SK-N-SH (cell line): ENCODE results near the gene TXNRD2. TPM values are rescaled to one million over a fixed set of nuclear protein-coding genes. Genes with fewer than 3 reads are reported as not detected.

Experiments
- CTCF ChIA-PET: fragments of 300-600, 350-600 bp; formaldehyde crosslinking; extraction: SDS; loops from one replicate; lab custom pipeline; 2021; lab: Yijun Ruan, JAX
- POLR2A ChIA-PET: fragments of 350-600 bp; sonication (Branson Sonifier 250); formaldehyde crosslinking; extraction: SDS; loops from one replicate; lab custom pipeline; 2020; ENCODE audit warnings: antibody characterized with exemption, inconsistent platforms; lab: Yijun Ruan, JAX
- DNase-seq: peaks from one replicate; pipeline ENCODE4 v3.0.0; 2012
- H2AFZ ChIP-seq: fragments of 200-600 bp; sonication (generic); 2 replicates; pipeline ENCODE4 v1.8.1; 2016; ENCODE audit warnings: antibody characterized with exemption, mild to moderate bottlenecking, low read depth
- H3F3A ChIP-seq: fragments of 200-600 bp; sonication (generic); replicated peaks from 2 replicates; pipeline ENCODE3; 2016; ENCODE audit warnings: antibody characterized with exemption, mild to moderate bottlenecking; ENCODE audit not compliant: insufficient read depth
- H3K27ac ChIP-seq, 2 experiments: fragments of 200-500 bp in 1 of 2; fragments of 200-600 bp in 1 of 2; sonication (Bioruptor generic) in 1 of 2; sonication (generic), shearing (Covaris generic) in 1 of 2; 2 replicates each; pipeline versions ENCODE4 v1.5.1 to v1.6.1; 2014 to 2016; ENCODE audit warnings: low read depth in 2 of 2, inconsistent platforms in 1 of 2, low read length in 1 of 2, mild to moderate bottlenecking in 1 of 2, mixed read lengths in 1 of 2
- H3K27me3 ChIP-seq: fragments of 200-600 bp; sonication (generic), shearing (Covaris generic); 2 replicates; pipeline ENCODE4 v1.6.1; 2016; ENCODE audit warnings: mixed run types; ENCODE audit not compliant: insufficient read depth
- H3K36me3 ChIP-seq, 2 experiments: fragments of 200-500 bp in 1 of 2; fragments of 200-600 bp in 1 of 2; sonication (Bioruptor generic) in 1 of 2; sonication (generic) in 1 of 2; replicated peaks in 1 of 2; 2 replicates each; pipeline versions ENCODE3 to v1.5.1; 2014 to 2016; ENCODE audit warnings: low read length in 1 of 2, mild to moderate bottlenecking in 1 of 2; ENCODE audit not compliant: insufficient read depth in 2 of 2, control insufficient read depth in 1 of 2
- H3K4me1 ChIP-seq, 2 experiments: fragments of 200-500 bp in 1 of 2; fragments of 200-600 bp in 1 of 2; sonication (Bioruptor generic) in 1 of 2; sonication (generic), shearing (Covaris generic) in 1 of 2; 2 replicates each; pipeline versions ENCODE4 v1.5.1 to v1.6.1; 2014 to 2016; ENCODE audit warnings: low read depth in 1 of 2, low read length in 1 of 2, mixed run types in 1 of 2; ENCODE audit not compliant: insufficient read depth in 2 of 2, control insufficient read depth in 1 of 2
- H3K4me2 ChIP-seq: fragments of 200-600 bp; sonication (generic), shearing (Covaris generic); 2 replicates; pipeline ENCODE4 v1.6.1; 2017; ENCODE audit warnings: mixed run types
- H3K4me3 ChIP-seq, 2 experiments: fragments of 200-500 bp in 1 of 2; fragments of 200-600 bp in 1 of 2; sonication (Bioruptor generic) in 1 of 2; sonication (generic), shearing (Covaris generic) in 1 of 2; 2 replicates each; pipeline versions ENCODE4 v1.5.1 to v1.8.1; 2014 to 2016; ENCODE audit warnings: low read depth in 2 of 2, inconsistent platforms in 1 of 2, low read length in 1 of 2, mild to moderate bottlenecking in 1 of 2, mixed read lengths in 1 of 2, moderate library complexity in 1 of 2
- H3K79me2 ChIP-seq: fragments of 200-600 bp; sonication (generic); 2 replicates; pipeline ENCODE4 v1.8.1; 2017; ENCODE audit warnings: mild to moderate bottlenecking; ENCODE audit not compliant: insufficient read depth
- H3K9ac ChIP-seq: fragments of 200-600 bp; sonication (generic); 2 replicates; pipeline ENCODE4 v1.6.1; 2017; ENCODE audit warnings: mixed run types
- H3K9me2 ChIP-seq: fragments of 200-600 bp; sonication (generic); 2 replicates; pipeline ENCODE4 v1.6.1; 2017; ENCODE audit warnings: mixed run types
- H3K9me3 ChIP-seq: fragments of 200-600 bp; sonication (generic); 2 replicates; pipeline ENCODE4 v1.6.1; 2017; ENCODE audit warnings: mixed run types, mild to moderate bottlenecking, moderate library complexity
- H4K20me1 ChIP-seq: fragments of 200-600 bp; sonication (generic); 2 replicates; pipeline ENCODE4 v1.6.1; 2017; ENCODE audit warnings: mild to moderate bottlenecking, mixed run types; ENCODE audit not compliant: insufficient read depth
- FOXM1 ChIP-seq: IDR thresholded peaks from 2 replicates; pipeline ENCODE4 v1.4.0; 2012; ENCODE audit warnings: low read depth, mild to moderate bottlenecking
- GATA2 ChIP-seq: sonication (generic); formaldehyde crosslinking; IDR thresholded peaks from 2 replicates; pipeline ENCODE4 v1.5.0; 2020; ENCODE audit warnings: mild to moderate bottlenecking, missing genetic modification reagents
- MEF2A ChIP-seq: IDR thresholded peaks from 2 replicates; pipeline ENCODE4 v1.4.0; 2012; ENCODE audit warnings: low read depth, borderline replicate concordance
- RXRA ChIP-seq: IDR thresholded peaks from 2 replicates; pipeline ENCODE4 v1.4.0; 2012; ENCODE audit warnings: low read depth, mild to moderate bottlenecking, borderline replicate concordance
- WGBS: methylation state at CpG from one replicate; pipeline ENCODE4 v1.1.6; 2017; ENCODE audit warnings: low lambda C conversion rate; 5-methylcytosine and 5-hydroxymethylcytosine counted together
- polyA plus RNA-seq, 3 experiments: library from polyadenylated mRNA; depleted of rRNA; stranded (reverse); fragments of >200 nt; gene quantifications; 2 replicates each; pipeline ENCODE4 v1.2.3, GENCODE V29; 2012
- TF ChIP-seq, protein P1 (sequence below): fragments of 200-600 bp; sonication (generic); IDR thresholded peaks from 2 replicates; pipeline ENCODE4 v1.6.1; 2017; ENCODE audit warnings: antibody characterized with exemption, mild to moderate bottlenecking, moderate library complexity
- TF ChIP-seq, protein P2 (sequence below): IDR thresholded peaks from 2 replicates; pipeline ENCODE4 v1.4.0; 2012; ENCODE audit warnings: low read depth, borderline replicate concordance

The TXNRD2 gene
- polyA plus RNA-seq, 1 of the 3 experiments (the other 2 are of a cell fraction), result 34.7 TPM

DNA sequence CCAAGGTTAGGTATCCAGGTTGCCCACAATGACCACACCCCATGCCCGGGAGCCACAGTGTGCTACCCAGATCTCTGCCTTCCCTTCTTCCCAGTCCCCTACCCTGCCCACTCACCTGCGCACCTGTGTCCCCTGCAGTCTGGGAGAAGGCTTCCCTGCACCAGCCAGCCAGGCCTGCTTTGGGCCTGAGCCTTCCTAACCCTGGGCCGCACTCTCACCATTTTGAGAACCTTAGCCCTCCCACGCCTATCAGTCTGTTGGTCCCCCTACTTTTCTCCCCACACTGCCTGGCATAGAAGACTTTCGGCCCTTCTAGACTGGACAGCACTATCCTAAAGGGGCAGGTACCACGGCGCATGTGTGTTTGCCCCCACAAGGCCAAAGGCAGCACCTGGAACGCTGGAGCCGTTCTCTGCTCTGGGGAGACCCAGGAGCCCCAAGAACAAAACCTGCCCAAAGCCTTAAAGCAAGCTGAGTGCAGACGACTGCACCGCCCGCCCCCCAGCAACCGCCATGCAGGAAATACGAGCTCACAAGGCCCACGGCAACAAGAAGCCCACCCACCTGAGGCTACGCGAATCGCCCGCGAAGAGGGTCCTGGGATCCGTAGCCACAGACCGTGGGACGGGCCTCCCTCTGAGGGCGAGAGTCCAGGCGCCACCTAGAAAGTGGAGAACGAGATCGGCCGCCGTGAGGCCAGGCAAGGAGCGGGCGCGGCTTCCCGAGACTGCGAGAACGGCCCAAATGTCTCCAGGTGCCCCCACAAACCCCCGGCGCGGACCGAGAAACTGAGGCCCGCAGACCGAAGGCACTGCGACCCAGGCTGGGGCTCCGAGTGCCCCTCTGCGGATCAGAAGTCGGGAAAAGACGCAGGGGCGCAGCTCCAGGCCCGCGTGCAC, 87.5 kb downstream of the TXNRD2 start:
- peaks cover 13 to 24% of the 10 kb centered on the region in 2 experiments; a peak in 3 of 4 replicates for H3K4me1 ChIP-seq
- H4K20me1 ChIP-seq, result peaks cover 23% of the 10 kb centered on the region; the same call in 1 of the 2 replicates
- WGBS, result 2% methylated on average over 18 of the region's 49 CpGs
- peak overlapping the region; percentile 92 to 96 for H3K4me3 ChIP-seq
- H3K9me2 ChIP-seq, result no peaks in the 10 kb centered on the region
- peak overlapping the region; percentile 79; the same call in 1 of the 2 replicates for H2AFZ ChIP-seq
- peaks cover 19 to 21% of the 10 kb centered on the region in 2 experiments for H3K36me3 ChIP-seq
- ChIA-PET POLR2A (interaction anchor here (0.6 to 1.9 kb wide), 4 partner anchors 9 to 50 kb away, joined by 3 to 8 read pairs (median 3); no protein-coding TSS in a partner anchor), CTCF (interaction anchor here (1.1 to 2.8 kb wide), 3 partner anchors 12 to 123 kb away, joined by 3 to 22 read pairs (median 4); no protein-coding TSS in a partner anchor)
- H3K27me3 ChIP-seq, result no peaks in the 10 kb centered on the region
- TF ChIP-seq, protein P1, sequence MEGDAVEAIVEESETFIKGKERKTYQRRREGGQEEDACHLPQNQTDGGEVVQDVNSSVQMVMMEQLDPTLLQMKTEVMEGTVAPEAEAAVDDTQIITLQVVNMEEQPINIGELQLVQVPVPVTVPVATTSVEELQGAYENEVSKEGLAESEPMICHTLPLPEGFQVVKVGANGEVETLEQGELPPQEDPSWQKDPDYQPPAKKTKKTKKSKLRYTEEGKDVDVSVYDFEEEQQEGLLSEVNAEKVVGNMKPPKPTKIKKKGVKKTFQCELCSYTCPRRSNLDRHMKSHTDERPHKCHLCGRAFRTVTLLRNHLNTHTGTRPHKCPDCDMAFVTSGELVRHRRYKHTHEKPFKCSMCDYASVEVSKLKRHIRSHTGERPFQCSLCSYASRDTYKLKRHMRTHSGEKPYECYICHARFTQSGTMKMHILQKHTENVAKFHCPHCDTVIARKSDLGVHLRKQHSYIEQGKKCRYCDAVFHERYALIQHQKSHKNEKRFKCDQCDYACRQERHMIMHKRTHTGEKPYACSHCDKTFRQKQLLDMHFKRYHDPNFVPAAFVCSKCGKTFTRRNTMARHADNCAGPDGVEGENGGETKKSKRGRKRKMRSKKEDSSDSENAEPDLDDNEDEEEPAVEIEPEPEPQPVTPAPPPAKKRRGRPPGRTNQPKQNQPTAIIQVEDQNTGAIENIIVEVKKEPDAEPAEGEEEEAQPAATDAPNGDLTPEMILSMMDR, result no peak
- TF ChIP-seq GATA2, result no peak
- TF ChIP-seq, protein P2, sequence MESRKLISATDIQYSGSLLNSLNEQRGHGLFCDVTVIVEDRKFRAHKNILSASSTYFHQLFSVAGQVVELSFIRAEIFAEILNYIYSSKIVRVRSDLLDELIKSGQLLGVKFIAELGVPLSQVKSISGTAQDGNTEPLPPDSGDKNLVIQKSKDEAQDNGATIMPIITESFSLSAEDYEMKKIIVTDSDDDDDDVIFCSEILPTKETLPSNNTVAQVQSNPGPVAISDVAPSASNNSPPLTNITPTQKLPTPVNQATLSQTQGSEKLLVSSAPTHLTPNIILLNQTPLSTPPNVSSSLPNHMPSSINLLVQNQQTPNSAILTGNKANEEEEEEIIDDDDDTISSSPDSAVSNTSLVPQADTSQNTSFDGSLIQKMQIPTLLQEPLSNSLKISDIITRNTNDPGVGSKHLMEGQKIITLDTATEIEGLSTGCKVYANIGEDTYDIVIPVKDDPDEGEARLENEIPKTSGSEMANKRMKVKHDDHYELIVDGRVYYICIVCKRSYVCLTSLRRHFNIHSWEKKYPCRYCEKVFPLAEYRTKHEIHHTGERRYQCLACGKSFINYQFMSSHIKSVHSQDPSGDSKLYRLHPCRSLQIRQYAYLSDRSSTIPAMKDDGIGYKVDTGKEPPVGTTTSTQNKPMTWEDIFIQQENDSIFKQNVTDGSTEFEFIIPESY, result no peak
- no peak for TF ChIP-seq RXRA
- no peak for TF ChIP-seq FOXM1
- DNase-seq, result no peak
- peaks cover 78% of the 10 kb centered on the region for H3K79me2 ChIP-seq
- H3K4me2 ChIP-seq, result peak overlapping the region; percentile 95
- no peaks in the 10 kb centered on the region for H3K9me3 ChIP-seq
- H3F3A ChIP-seq, result peaks cover 11% of the 10 kb centered on the region
- H3K9ac ChIP-seq, result peak overlapping the region; percentile 93
- peak overlapping the region; percentile 84 to 88 for H3K27ac ChIP-seq

DNA sequence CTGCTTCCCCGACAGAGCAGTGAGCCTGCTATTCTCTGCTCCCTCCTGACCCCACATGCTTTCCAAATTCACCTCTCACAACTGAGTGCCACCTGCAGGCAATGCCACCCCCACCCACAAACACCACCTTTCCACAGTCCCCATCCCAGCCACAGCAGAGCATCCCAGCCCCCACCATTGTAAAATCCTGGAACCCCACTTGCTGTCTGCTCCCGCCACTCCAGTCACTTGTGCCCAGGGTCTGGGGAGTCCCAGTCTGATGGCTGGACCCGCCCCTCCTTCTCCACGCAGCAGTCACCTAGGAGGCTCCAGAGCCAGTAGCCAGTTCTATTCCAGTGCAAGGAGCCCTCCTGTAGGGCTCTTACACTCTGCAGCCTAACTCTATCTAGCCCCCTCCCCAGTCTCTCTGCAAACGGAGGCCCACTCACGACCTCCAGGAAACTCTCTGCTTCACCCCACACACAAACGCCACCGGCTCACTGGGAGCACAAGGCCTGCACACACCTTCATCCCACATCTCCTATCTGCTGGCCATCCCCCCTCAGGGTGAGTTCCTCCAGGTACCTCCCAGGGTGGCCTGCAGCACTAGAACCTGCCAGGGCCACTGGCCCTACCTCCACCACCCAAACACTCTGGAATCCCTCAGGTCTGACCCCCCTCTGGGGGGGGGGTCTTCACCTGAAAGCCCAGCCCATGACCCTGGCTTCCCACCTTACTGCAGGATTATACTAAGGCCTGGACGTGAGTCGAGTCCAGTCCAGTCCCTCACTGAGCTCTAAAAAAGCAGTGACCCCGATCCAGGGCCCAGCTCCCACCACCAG, 88.3 kb downstream of the TXNRD2 start:
- Histone ChIP-seq H3K9me2 (no peaks in the 10 kb centered on the region), H3K79me2 (peaks cover 85% of the 10 kb centered on the region), H3K36me3 (peaks cover 19 to 21% of the 10 kb centered on the region in 2 experiments), H3F3A (peaks cover 17% of the 10 kb centered on the region), H3K9me3 (no peaks in the 10 kb centered on the region), H3K27me3 (no peaks in the 10 kb centered on the region), H4K20me1 (peaks cover 28% of the 10 kb centered on the region; the same call in 1 of the 2 replicates), H3K27ac (peak overlapping the region in 1 of 2 experiments; percentile 88; a peak in 1 of 4 replicates)
- no peak for TF ChIP-seq MEF2A
- TF ChIP-seq, all 33 proteins: peak for 0
- ChIA-PET CTCF (interaction anchor here (1.1 kb wide), 1 partner anchor 11 kb away, joined by 3 read pairs; no protein-coding TSS in a partner anchor), POLR2A (interaction anchor here (1.3 to 1.9 kb wide), 2 partner anchors 8 to 43 kb away, joined by 3 to 8 read pairs; no protein-coding TSS in a partner anchor)
- H2AFZ ChIP-seq, result no peak overlapping the region
- DNase-seq, result no peak
- H3K4me1 ChIP-seq, result peaks cover 18 to 24% of the 10 kb centered on the region in 2 experiments; a peak in 3 of 4 replicates
- peak overlapping the region; percentile 92 to 96 for H3K4me3 ChIP-seq
- WGBS, result 42% methylated on average over 8 of the region's 11 CpGs
- H3K4me2 ChIP-seq, result peak overlapping the region; percentile 95
- peak overlapping the region; percentile 93 for H3K9ac ChIP-seq
